H1 (cell line): ENCODE results near the gene GRID2. TPM values are rescaled to one million over a fixed set of nuclear protein-coding genes. Genes with fewer than 3 reads are reported as not detected.

Source experiments
- CTCF ChIA-PET: fragments of 300-600 bp; sonication (Branson Sonifier 250); formaldehyde crosslinking; loops from one replicate; lab custom pipeline; 2021; ENCODE audit not compliant: partially characterized antibody; lab: Charles Lee
- POLR2A ChIA-PET: fragments of 300-600 bp; sonication (Branson Sonifier 250); formaldehyde crosslinking; loops from one replicate; lab custom pipeline; 2021; ENCODE audit warnings: inconsistent platforms; ENCODE audit not compliant: partially characterized antibody; lab: Charles Lee
- DNase-seq, 2 experiments: peaks; one replicate each; pipeline versions ENCODE4 v3.0.0 to v3.0.0-alpha.2; 2010 to 2022; ENCODE audit warnings: low spot score in 2 of 2, low read depth in 1 of 2, mixed read lengths in 1 of 2
- FAIRE-seq: peaks from 2 replicates; lab custom pipeline; 2011; peaks lifted over from hg19 to GRCh38; lab: Jason Lieb, UNC
- H2AFZ ChIP-seq: 2 replicates; pipeline ENCODE4 v1.8.1; 2012; ENCODE audit warnings: low read length, inconsistent platforms
- H2AK5ac ChIP-seq: 2 replicates; pipeline ENCODE4 v1.6.1; 2013; ENCODE audit warnings: low read depth, low read length
- H2BK120ac ChIP-seq: replicated peaks from 2 replicates; pipeline ENCODE3; 2013; ENCODE audit warnings: low read depth, low read length, inconsistent platforms
- H2BK12ac ChIP-seq: 2 replicates; pipeline ENCODE4 v1.6.1; 2013; ENCODE audit warnings: low read depth, low read length
- H2BK15ac ChIP-seq: 2 replicates; pipeline ENCODE4 v1.6.1; 2013; ENCODE audit warnings: low read length
- H2BK20ac ChIP-seq: 2 replicates; pipeline ENCODE4 v1.6.1; 2013; ENCODE audit warnings: low read length
- H2BK5ac ChIP-seq: 2 replicates; pipeline ENCODE4 v1.6.1; 2013; ENCODE audit warnings: low read depth, low read length
- H3K14ac ChIP-seq: 2 replicates; pipeline ENCODE4 v1.6.1; 2013; ENCODE audit warnings: inconsistent platforms; ENCODE audit not compliant: insufficient read length
- H3K18ac ChIP-seq: 2 replicates; pipeline ENCODE4 v1.6.1; 2013; ENCODE audit warnings: low read length; ENCODE audit errors: extremely low read depth
- H3K23ac ChIP-seq: 2 replicates; pipeline ENCODE4 v1.6.1; 2013; ENCODE audit warnings: inconsistent platforms; ENCODE audit not compliant: insufficient read length
- H3K23me2 ChIP-seq: 2 replicates; pipeline ENCODE4 v1.6.1; 2013; ENCODE audit warnings: low read depth, low read length
- H3K27ac ChIP-seq: 2 replicates; pipeline ENCODE4 v1.6.1; 2011; ENCODE audit warnings: low read depth, low read length, inconsistent platforms
- H3K27me3 ChIP-seq, 4 experiments: replicated peaks in 1 of 4; 1 replicate in 1 of 4; 2 replicates in 3 of 4; pipeline versions ENCODE4 v1.6.1 to v1.8.1; 2011 to 2013; ENCODE audit warnings: low read length in 3 of 4, mild to moderate bottlenecking in 3 of 4, inconsistent platforms in 2 of 4, mixed read lengths in 2 of 4, moderate library complexity in 1 of 4; ENCODE audit not compliant: control insufficient read depth in 3 of 4, insufficient read depth in 3 of 4; ENCODE audit errors: extremely low read depth in 1 of 4
- H3K36me3 ChIP-seq, 4 experiments: 2 replicates each; pipeline versions ENCODE4 v1.6.1 to v1.8.1; 2011 to 2013; ENCODE audit warnings: mild to moderate bottlenecking in 4 of 4, low read length in 3 of 4, moderate library complexity in 2 of 4, control low read depth in 1 of 4, inconsistent platforms in 1 of 4; ENCODE audit not compliant: insufficient read depth in 4 of 4, control insufficient read depth in 2 of 4
- H3K4ac ChIP-seq: replicated peaks from 2 replicates; pipeline ENCODE3; 2013; ENCODE audit warnings: low read length, low read depth, mixed read lengths, inconsistent platforms; ENCODE audit not compliant: insufficient read length
- H3K4me1 ChIP-seq, 4 experiments: replicated peaks in 1 of 4; 1 replicate in 1 of 4; 2 replicates in 3 of 4; pipeline versions ENCODE4 v1.6.1 to v1.8.1; 2011 to 2013; ENCODE audit warnings: low read length in 3 of 4, inconsistent platforms in 2 of 4, mixed read lengths in 1 of 4; ENCODE audit not compliant: insufficient read depth in 4 of 4, control insufficient read depth in 3 of 4
- H3K4me2 ChIP-seq, 2 experiments: 2 replicates each; pipeline versions ENCODE4 v1.6.1 to v1.8.1; 2011 to 2013; ENCODE audit warnings: low read depth in 2 of 2, low read length in 2 of 2, control low read depth in 1 of 2, inconsistent platforms in 1 of 2, mild to moderate bottlenecking in 1 of 2; ENCODE audit not compliant: insufficient read depth in 1 of 2
- H3K4me3 ChIP-seq, 4 experiments: fragments of 200-600, 300-600 bp in 1 of 4; sonication (generic), shearing (Covaris generic), sonication (Bioruptor Twin) in 1 of 4; 2 replicates each; pipeline versions ENCODE4 v1.5.1 to v1.8.1; 2011 to 2016; ENCODE audit warnings: low read length in 4 of 4, low read depth in 3 of 4, control low read depth in 2 of 4, inconsistent platforms in 2 of 4, mild to moderate bottlenecking in 2 of 4, mixed read lengths in 1 of 4, moderate library complexity in 1 of 4; ENCODE audit not compliant: insufficient read depth in 2 of 4; ENCODE audit errors: extremely low read depth in 1 of 4
- H3K56ac ChIP-seq: replicated peaks from 2 replicates; pipeline ENCODE3; 2013; ENCODE audit warnings: low read depth, mild to moderate bottlenecking, mixed read lengths, low read length, inconsistent platforms; ENCODE audit not compliant: insufficient read length
- H3K79me1 ChIP-seq: 2 replicates; pipeline ENCODE4 v1.6.1; 2013; ENCODE audit warnings: low read depth, low read length, control low read depth
- H3K79me2 ChIP-seq, 2 experiments: 2 replicates each; pipeline versions ENCODE4 v1.6.1 to v1.8.1; 2012 to 2013; ENCODE audit warnings: low read length in 2 of 2, mild to moderate bottlenecking in 2 of 2, inconsistent platforms in 1 of 2; ENCODE audit not compliant: insufficient read depth in 2 of 2, control insufficient read depth in 1 of 2
- H3K9ac ChIP-seq, 4 experiments: replicated peaks in 1 of 4; 1 replicate in 1 of 4; 2 replicates in 3 of 4; pipeline versions ENCODE4 v1.6.1 to v1.8.1; 2011 to 2013; ENCODE audit warnings: low read depth in 3 of 4, low read length in 3 of 4, control low read depth in 2 of 4, mild to moderate bottlenecking in 2 of 4, moderate library complexity in 2 of 4, inconsistent platforms in 1 of 4; ENCODE audit errors: extremely low read depth in 1 of 4
- H3K9me3 ChIP-seq, 2 experiments: 2 replicates each; pipeline versions ENCODE4 v1.6.1 to v1.8.1; 2012 to 2013; ENCODE audit warnings: mild to moderate bottlenecking in 2 of 2, moderate library complexity in 2 of 2, control low read depth in 1 of 2, inconsistent platforms in 1 of 2, low read depth in 1 of 2, low read length in 1 of 2, mixed read lengths in 1 of 2; ENCODE audit not compliant: insufficient read depth in 2 of 2
- H4K20me1 ChIP-seq, 2 experiments: replicated peaks in 1 of 2; 2 replicates each; pipeline versions ENCODE3 to v1.8.1; 2011 to 2013; ENCODE audit warnings: inconsistent platforms in 2 of 2, low read length in 2 of 2, mild to moderate bottlenecking in 1 of 2; ENCODE audit not compliant: insufficient read depth in 2 of 2, control insufficient read depth in 1 of 2
- H4K5ac ChIP-seq: 2 replicates; pipeline ENCODE4 v1.6.1; 2013; ENCODE audit warnings: low read length, low read depth, mixed read lengths, inconsistent platforms; ENCODE audit not compliant: insufficient read length
- H4K8ac ChIP-seq: 2 replicates; pipeline ENCODE4 v1.8.0; 2013; ENCODE audit warnings: mild to moderate bottlenecking, moderate library complexity, low read length, inconsistent platforms; ENCODE audit not compliant: insufficient read depth; ENCODE audit errors: extremely low read depth
- H4K91ac ChIP-seq: replicated peaks from 2 replicates; pipeline ENCODE3; 2013; ENCODE audit warnings: low read length, mixed read lengths, inconsistent platforms; ENCODE audit not compliant: insufficient read length
- ATF3 ChIP-seq: IDR thresholded peaks from 2 replicates; pipeline ENCODE4 v1.6.1; 2011; ENCODE audit warnings: low read depth, mild to moderate bottlenecking, low read length; ENCODE audit not compliant: insufficient read depth
- HDAC6 ChIP-seq: IDR thresholded peaks from one replicate; pipeline ENCODE4 v1.7.1; 2012; ENCODE audit warnings: low read depth, mild to moderate bottlenecking, inconsistent platforms, low read length, moderate library complexity
- POLR2A ChIP-seq, 2 experiments: IDR thresholded peaks; 1 replicate in 1 of 2; 2 replicates in 1 of 2; pipeline ENCODE4 v1.6.1; 2011; ENCODE audit warnings: low read depth in 2 of 2, low read length in 2 of 2, mild to moderate bottlenecking in 2 of 2; ENCODE audit errors: control extremely low read depth in 1 of 2
- RNF2 ChIP-seq: fragments of 200-900, 300-1000 bp; sonication (generic); IDR thresholded peaks from 2 replicates; pipeline ENCODE4 v1.7.1; 2016; ENCODE audit warnings: borderline replicate concordance, low read depth, mild to moderate bottlenecking, antibody characterized with exemption, low read length; ENCODE audit not compliant: poor library complexity, severe bottlenecking; ENCODE audit errors: missing control alignments
- TCF12 ChIP-seq: IDR thresholded peaks from 2 replicates; pipeline ENCODE4 v1.6.1; 2011; ENCODE audit warnings: low read depth, mild to moderate bottlenecking, low read length
- WGBS, 2 experiments: shearing (Covaris generic) in 1 of 2; methylation state at CpG; one replicate each; pipeline versions ENCODE4 v1.1.6 to v1.1.7; 2013 to 2015; ENCODE audit warnings: low lambda C conversion rate in 2 of 2, mixed read lengths in 2 of 2, inconsistent platforms in 1 of 2, low coverage in 1 of 2, missing lambda C conversion rate in 1 of 2; ENCODE audit not compliant: insufficient replicate concordance in 2 of 2, insufficient coverage in 1 of 2, insufficient read length in 1 of 2; ENCODE audit errors: extremely low coverage in 1 of 2, missing lambda C conversion rate in 1 of 2; 5-methylcytosine and 5-hydroxymethylcytosine counted together
- polyA plus RNA-seq, 7 experiments: library from polyadenylated mRNA; depleted of rRNA in 3 of 7; stranded (reverse) in 5 of 7; unstranded in 2 of 7; fragments of >200 nt in 5 of 7; fragments of 200-250 nt in 2 of 7; gene quantifications; 1 replicate in 5 of 7; 2 replicates in 1 of 7; 4 replicates in 1 of 7; pipeline versions ENCODE4 v1.2.1 to v1.2.3, GENCODE V29; 2011 to 2013; ENCODE audit warnings: missing spikeins in 2 of 7, mixed read lengths in 2 of 7
- total RNA-seq: library from RNA; stranded (reverse); fragmentation: NEBNext Ultra II Directional; extraction: Animal tissue kit (Norgen Biotek cat#: 25700); gene quantifications from 2 replicates; pipeline ENCODE4 v1.2.1, GENCODE V29; 2021

The GRID2 gene
- total and polyA plus RNA-seq, 2 of the 8 experiments (the other 6 are each of a cell fraction or from before 2014, with no cell fraction given), result 31.1 to 81.9 TPM

GRCh38 chr4:93127489-93127888, 823.7 kb downstream of the GRID2 start:
- Histone ChIP-seq H3K56ac (no peak overlapping the region), H4K91ac (no peak overlapping the region), H3K4me2 (no peak overlapping the region), H3K4me1 (peaks cover 0 to 6% (median 0%) of the 10 kb centered on the region in 4 experiments; a peak in 3 of 7 replicates), H3K79me1 (no peaks in the 10 kb centered on the region), H4K8ac (no peak overlapping the region), H3K79me2 (peaks cover 0 to 4% of the 10 kb centered on the region in 2 experiments; a peak in 2 of 4 replicates), H3K23ac (no peak overlapping the region), H3K36me3 (no peaks in the 10 kb centered on the region), H3K27me3 (no peaks in the 10 kb centered on the region), H2BK12ac (no peak overlapping the region), H2BK20ac (no peak overlapping the region), H2BK120ac (no peak overlapping the region), H3K27ac (no peak overlapping the region), H3K14ac (no peak overlapping the region), H3K4ac (no peak overlapping the region), H3K4me3 (no peak overlapping the region), H3K23me2 (no peaks in the 10 kb centered on the region), H3K18ac (no peak overlapping the region), H4K5ac (no peak overlapping the region), H2AFZ (no peak overlapping the region), H3K9ac (no peak overlapping the region), H4K20me1 (no peaks in the 10 kb centered on the region), H2BK5ac (no peak overlapping the region), H3K9me3 (no peaks in the 10 kb centered on the region), H2BK15ac (no peak overlapping the region), H2AK5ac (no peak overlapping the region)
- CTCF ChIA-PET, result interaction anchor here (0.6 to 0.9 kb wide), 3 partner anchors 9 to 1849 kb away, joined by 3 read pairs; no protein-coding TSS in a partner anchor
- FAIRE-seq (no peak), DNase-seq (no peak)
- TF ChIP-seq TCF12 (no peak), RNF2 (no peak), ATF3 (no peak), POLR2A (IDR thresholded peaks at IDR 0.05; ENCODE audit: control extremely low read depth in 1 of 2, low read depth in 2 of 2, low read length in 2 of 2) (no peak), HDAC6 (no peak)
- WGBS, 2 experiments, result 97% methylated on average over 2 of the region's 2 CpGs; no CpG with 5 or more reads in 1 of the 2 experiments
- POLR2A ChIA-PET, result no interaction called here
